HuH-7 (cell line): Measurements from ENCODE around the gene AP1S1.
A peak's percentile ranks its signal among the peaks of the same experiment; 100 is the strongest.

Experiments
- DNase-seq: peaks from one replicate; pipeline ENCODE4 v3.0.0; 2011; ENCODE audit warnings: low spot score

AP1S1 gene

GRCh38 chr7:101159696-101160674 lies 5.7 kb downstream of the AP1S1 start:
- no peak for DNase-seq

GRCh38 chr7:101160910-101161309 lies 6.6 kb downstream of the AP1S1 start:
- no peak for DNase-seq

DNA sequence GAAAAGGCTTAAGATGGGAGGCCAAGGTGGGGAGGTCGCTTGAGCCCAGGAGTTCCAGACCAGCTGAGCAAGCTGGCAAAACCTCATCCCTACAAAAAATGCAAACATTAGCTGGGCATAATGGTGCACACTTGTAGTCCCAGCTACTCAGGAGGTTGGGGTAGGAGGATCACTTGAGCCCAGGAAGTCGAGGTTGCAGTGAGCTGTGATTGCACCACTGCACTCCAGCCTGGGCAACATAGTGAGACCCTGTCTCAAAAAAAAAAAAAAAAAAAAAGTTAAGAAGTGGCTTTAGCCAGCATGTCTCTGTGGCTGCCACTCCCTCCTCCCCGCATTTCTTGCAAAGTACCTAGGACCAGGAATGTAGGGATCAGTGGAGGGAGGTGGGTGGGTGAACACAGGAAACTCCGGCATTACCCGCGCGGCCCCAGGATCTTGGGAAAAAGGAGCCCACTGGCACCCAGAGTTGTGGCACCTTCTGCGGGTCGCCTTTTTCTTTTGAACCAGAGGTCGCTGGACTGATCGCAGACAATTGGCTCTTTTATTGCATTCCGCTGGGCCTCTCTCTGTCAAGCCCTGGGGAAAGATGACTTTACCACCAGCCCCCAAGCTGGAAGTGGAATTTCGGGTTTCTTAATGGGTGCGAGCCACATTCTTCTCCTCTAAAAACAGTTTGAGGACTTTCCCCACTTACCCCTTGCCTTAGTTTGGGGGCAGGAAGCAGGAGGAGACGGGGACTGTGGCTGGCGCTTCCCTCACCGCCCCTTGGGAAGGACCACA lies 7.6 kb downstream of the AP1S1 start:
- no peak for DNase-seq

DNA sequence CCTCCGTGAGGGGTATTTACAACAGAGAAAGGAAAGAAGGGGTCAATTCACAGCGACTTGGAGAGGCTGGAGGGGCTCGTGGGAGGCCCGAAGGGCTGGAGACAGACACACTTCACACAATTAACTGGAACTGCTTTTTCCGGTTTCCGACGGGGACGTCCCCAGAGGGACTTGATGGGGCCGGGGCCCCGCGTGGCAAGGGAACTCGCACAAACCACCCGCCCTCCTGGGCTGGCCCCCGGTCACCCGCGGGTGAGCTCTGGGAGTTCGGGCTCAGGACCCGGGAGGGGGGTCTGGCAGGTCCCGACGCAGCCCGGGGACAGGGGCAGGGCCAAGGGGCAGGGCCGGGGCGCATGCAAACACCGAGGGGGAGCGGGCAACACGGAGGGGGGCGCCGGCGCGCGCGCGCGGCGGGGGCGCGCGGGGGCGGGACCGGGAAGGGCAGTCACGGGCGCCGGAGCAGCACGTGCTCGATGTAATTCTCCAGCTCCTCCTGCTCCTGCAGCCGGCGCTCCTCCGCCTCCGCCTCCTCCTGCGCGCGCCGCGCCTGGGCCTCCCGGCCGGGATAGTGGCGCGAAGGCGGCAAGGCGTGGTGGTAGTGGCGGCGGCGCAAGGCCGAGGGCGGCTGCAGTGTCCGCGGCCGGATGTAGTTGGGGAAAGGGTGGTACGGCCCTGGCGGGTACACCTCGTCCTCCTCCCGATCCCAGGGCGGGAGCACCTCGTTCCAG lies 8.4 kb downstream of the AP1S1 start:
- DNase-seq, result no peak

- DNase-seq, result no peak
Observed at GRCh38 chr7:101163279-101164070, 9.2 kb downstream of the AP1S1 start.

- peak; percentile 73 for DNase-seq
Observed at GRCh38 chr7:101164071-101164840, 10.0 kb downstream of the AP1S1 start.

DNA sequence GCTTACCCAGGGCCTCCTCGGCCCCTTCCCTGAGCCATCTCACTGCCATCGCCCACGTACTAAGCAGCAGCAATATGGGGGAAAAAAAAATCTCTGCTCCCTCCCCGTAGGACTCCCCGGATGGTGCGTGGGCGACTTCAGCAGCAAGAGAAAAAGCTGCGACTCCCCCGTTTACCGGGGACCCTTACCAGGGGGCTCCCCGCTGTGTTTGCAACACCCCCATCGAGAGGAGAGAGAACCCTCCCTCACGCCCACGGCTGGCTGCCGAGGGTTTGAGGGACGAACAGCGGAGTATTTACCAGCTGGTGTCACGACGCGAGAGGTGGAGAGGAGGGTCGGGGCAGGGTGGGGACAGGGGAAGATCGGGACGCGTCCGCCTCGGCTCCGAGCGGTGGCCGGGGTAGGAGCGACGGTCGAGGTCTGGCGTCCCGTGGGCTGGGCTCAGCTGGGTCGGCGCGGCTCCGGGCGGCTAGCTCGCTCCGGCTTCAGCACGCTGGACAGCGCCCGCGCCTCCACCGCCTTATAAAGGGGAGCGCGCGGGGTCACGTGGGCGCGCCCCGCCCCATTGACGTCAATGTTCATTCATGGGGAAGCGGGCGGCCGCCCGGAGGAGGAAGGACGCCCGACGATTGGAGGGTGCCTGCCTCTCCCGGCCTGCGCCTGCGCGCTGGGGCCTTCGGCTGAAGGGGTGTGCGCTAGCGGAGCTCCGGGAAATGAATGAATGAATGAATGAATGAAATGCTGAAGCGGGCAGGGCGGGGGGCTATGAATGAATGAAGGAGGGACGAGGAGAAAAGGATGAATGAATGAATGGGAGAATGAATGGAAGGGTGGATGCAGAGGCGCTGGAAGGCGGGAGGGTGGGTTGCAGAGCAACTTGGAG lies 11.0 kb downstream of the AP1S1 start, which contains the start of gene VGF:
TSS of gene VGF (minus strand) at position 495 of the 883 bp plus-strand sequence. CDS start 726 bp downstream, outside the sequence.
- peak; percentile 98 for DNase-seq

DNA sequence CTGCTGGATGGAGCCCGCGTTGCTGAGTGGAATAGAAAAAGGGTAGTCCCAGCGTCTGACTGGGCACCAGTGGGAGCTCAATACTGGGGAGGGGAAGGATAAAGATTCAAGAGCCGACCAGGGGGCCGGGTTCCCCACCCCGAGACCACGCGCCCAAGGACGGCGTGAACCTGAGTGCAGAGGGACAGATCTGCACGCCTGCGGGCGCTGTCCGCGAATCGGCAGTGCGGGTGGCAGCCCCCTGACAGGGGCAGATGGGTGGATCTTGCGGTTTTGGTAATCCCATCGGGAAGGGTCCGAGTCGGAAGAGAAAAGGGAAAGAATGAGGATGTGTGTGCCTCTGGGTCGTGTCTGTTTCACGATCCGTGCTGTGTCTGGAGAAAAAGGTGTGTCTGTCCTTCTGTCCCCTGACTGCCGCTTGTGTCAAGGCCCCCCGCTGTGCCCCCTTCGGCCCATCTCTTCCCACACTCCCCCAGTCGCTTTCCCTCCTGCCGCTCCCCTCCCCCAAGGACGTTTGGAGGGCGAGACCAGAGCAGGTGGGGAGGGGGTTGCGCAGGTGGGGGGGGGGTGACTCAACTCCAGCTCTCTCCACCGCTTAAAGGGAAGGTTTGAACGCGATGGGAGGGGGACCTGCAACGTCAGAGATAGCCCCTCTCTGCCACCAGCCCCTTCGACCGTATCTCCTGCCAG lies 11.8 kb downstream of the AP1S1 start:
- no peak for DNase-seq

GRCh38 chr7:101166648-101166908 lies 12.3 kb downstream of the AP1S1 start:
- no peak for DNase-seq

DNA sequence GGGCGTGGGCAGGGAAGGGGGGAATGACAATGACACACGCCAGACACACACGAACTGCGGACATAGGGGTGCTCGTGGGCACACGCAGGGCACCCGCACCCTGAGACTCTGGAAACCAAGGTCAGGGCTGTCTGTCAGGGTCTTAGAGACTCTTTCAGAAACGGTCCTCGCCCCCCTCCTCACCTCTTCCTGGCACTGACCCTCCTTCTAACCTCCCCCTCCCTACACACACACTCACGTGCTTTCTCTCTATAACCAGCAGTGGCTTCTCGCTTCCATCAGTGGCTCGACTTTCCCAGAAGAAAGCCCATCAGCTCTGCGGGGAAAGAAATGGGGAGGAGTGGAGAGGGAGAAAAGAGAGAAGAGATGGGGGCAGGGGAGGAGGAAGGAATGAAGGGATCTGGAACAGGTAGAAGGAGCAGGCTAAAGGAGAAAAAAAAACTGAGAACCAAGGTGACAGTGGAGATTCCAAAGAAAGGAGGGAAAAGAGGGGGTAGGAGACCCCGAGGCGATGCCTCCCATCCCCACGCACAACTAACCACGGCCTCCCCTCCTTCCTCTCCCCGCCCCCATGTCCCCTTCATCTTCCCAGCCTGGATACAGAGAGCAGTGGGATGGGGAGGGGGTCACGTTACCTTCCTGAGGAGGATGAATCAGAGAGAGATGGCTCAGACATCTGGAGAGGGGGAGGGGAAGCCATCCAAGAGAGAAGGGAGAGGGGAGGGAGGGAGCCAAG lies 12.8 kb downstream of the AP1S1 start:
- DNase-seq, result no peak

DNA sequence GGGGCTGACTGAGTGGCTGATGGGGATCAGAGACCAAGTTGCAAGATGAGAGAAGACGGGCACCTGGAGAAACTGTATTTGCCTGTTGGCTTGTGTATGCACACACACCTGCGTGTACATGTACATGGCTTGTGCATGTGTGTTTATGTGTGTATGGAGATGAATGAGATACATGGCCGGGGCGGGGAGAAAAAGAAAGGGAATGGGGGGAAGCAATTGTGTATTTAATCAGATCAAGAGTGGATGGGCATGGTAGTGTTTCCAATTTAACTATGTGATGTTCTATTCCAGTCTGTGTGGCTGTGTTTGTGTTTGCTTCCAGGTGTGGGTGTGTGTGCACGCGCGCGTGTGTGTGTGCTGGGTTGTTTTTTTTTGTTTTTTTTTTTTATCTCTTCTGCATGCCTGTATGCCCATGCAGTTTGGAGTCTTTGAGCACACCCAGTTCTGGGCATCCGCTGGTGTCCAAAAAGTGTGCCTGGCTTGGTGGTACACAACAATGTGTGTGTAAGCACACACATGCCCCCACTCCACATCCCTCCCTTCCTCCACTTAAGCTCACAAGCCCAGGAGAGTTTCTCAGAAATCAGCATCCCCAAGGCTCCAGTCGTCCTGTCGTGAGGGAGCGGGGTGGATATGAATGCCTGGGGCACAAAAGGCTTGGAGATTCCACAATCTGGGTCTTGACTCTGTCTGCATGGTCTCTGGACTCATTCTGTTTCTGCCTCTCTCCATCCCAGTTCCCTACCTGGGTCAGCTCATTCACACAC lies 13.6 kb downstream of the AP1S1 start:
- DNase-seq, result no peak

DNA sequence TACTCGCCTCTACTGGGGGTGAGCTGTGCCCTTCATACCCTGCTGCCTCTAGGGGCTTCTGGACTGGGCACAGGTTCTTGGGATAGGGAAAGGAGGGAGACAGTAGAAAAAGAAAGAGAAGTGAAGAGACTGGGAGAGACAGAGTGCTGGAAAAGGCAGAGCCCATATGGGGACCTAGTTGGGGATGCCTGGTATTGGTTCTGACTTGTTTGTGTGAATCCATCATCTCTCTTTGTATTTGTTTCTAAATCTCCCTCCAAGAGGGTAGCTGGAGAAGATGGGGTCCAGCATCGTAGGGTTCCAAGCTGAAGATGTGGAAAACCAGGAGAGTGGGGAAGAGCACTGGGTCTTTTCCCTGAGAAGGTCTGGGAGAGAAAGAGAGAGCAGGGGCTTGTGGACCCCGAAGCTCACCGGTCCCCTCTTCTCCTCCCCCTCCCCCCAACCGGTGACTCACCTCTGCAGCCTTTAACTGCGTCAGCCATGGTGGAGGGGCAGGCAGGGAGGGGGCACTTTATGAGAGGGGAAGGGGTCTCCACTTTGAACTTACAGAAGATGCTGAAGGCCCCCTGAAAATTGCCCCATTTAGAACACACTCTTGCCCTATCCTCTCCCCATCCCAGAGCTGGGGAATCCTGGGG lies 14.3 kb downstream of the AP1S1 start:
- DNase-seq, result no peak

- DNase-seq, result no peak
Observed at GRCh38 chr7:101169110-101169837, 15.0 kb downstream of the AP1S1 start.

DNA sequence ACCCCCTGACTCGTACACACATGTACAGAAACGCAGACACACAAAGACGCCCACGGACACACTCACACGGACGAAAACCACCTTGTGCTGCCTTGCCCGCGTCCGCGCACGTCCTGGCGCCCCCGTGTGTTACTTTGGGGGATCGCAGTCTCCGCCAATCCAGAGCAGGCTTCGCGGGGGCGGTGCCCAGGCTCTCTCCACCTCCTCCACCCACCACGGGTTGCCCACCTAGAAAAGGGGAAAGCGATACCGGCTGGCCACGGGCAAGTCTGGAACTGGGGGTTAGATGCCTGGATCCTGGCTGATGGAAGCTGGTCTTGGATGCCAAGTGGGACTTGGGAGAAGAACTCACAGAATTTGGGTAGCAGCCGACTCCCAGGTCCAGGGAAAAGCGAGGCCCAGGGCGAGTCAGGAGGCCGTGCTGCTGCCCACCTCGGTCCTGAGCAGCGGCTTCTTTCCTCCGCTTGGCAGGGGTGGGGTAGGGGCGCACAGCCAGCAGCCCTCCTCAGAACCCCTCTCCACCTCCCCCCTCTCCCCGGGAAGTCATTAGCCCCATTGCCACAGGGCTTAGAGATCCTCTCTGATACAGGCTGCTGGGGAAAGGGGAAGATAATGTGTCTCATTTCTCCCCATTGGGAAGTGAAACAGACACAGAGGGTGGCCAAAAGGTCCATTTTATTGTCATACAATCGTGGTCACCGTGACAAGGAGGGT lies 15.7 kb downstream of the AP1S1 start:
- DNase-seq, result peak; percentile 87

GRCh38 chr7:101170617-101171441 lies 16.6 kb downstream of the AP1S1 start:
- DNase-seq, result no peak
